Left lung (tissue), 10 donors: ENCODE measurements around the gene AKAP13. TPM values are rescaled to one million over a fixed set of nuclear protein-coding genes. Genes with fewer than 3 reads are reported as not detected.

Experiments used
- ATAC-seq: fragments of 200-7000 bp; cut with Tn5 transposase; one replicate; pipeline ENCODE4 v1.9.1; 2020; ENCODE audit warnings: moderate library complexity
- DNase-seq, 4 donors: peaks; one replicate each; pipeline ENCODE4 v3.0.0-alpha.2; 2013 to 2020
- H3K27ac ChIP-seq, 2 donors: fragments of 200-600 bp; sonication (generic) in 1 of 2; one replicate each; pipeline versions ENCODE4 v1.5.0 to v1.8.0; 2020 to 2021
- H3K27me3 ChIP-seq, 2 donors: fragments of 200-600 bp; sonication (generic) in 1 of 2; one replicate each; pipeline versions ENCODE4 v1.5.0 to v1.8.0; 2020 to 2021
- H3K36me3 ChIP-seq, 2 donors: fragments of 200-600 bp; sonication (generic) in 1 of 2; one replicate each; pipeline versions ENCODE4 v1.5.0 to v1.8.0; 2020 to 2021
- H3K4me1 ChIP-seq, 2 donors: fragments of 200-600 bp; one replicate each; pipeline ENCODE4 v1.8.0; 2021
- H3K4me3 ChIP-seq, 2 donors: fragments of 200-600 bp; sonication (generic) in 1 of 2; one replicate each; pipeline versions ENCODE4 v1.5.0 to v1.8.0; 2020 to 2021; ENCODE audit warnings: mild to moderate bottlenecking in 1 of 2
- H3K9me3 ChIP-seq, 2 donors: fragments of 200-600 bp; sonication (generic) in 1 of 2; one replicate each; pipeline versions ENCODE4 v1.5.0 to v1.8.0; 2020 to 2021
- CTCF ChIP-seq, 2 donors: fragments of 200-600 bp; sonication (generic) in 1 of 2; IDR thresholded peaks; one replicate each; pipeline versions ENCODE4 v1.5.0 to v1.8.0; 2021; ENCODE audit warnings: antibody characterized with exemption in 2 of 2
- intact Hi-C, 2 donors: fragments of 100-400 bp; cut with DNase I; formaldehyde crosslinking; loops; one replicate each; pipeline versions ENCODE4 v1.11.2 to v1.14.2; 2022
- polyA plus RNA-seq, 6 donors: library from polyadenylated mRNA; unstranded; fragments of 120-200 nt; gene quantifications; one replicate each; pipeline ENCODE4 v1.2.1, GENCODE V29; 2013; ENCODE audit not compliant: insufficient read length in 6 of 6
- total RNA-seq, 2 donors: library from RNA; stranded (reverse); fragmentation: NEBNext Ultra II Directional; extraction: Animal tissue kit (Norgen Biotek cat#: 25700); gene quantifications; one replicate each; pipeline ENCODE4 v1.2.1, GENCODE V29; 2021
- donor health status: DM: no; HTN: yes; CAD: no.
- donor health status: DM: no; HTN: no; CAD: no.

Gene AKAP13
- total and polyA plus RNA-seq, 8 donors, result 93.6 to 346 (median 102) TPM

DNA sequence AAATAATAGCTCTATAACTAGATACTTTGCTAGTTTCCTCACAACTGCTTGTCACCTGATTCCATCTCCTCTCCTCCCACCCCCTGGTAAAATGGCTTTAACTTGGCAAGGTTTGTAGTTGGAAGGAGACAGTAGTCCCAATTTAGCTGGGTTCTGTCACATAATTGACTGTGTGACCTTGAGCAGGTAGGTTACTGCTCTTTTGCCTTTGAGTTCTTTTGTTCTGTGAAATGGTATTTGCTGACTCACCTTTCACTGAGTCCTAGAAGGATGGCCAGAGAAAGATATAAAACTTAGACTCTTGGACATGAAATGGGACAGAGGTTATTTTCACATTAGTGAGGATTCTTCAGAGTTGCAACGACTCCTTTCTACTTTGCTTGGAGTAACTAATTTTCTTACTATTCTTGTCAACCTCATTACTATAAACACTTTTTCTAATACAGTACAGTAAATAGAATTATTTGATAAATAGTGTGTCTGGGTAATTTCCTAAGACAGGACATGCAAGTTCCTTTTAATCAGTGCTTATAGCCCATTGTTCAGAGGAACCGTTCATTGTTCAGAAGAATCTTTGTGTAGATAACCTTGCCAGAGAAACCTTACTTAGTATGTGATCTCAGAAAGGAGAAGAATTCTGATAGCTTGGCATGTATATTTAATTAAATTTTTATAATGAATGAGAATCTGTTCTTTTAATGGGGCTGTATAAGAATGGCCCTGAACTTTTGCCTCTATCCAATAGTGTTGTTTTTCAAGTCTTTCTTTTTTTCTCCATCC, 14.3 kb downstream of the AKAP13 start:
- Histone ChIP-seq H3K36me3 (no peaks in the 10 kb centered on the region), H3K9me3 (no peaks in the 10 kb centered on the region), H3K27ac (peak overlapping the region; percentile 6 to 51), H3K4me1 (peaks cover 12 to 28% of the 10 kb centered on the region in 2 donors), H3K4me3 (no peak overlapping the region), H3K27me3 (no peaks in the 10 kb centered on the region)
- TF ChIP-seq CTCF (IDR thresholded peaks at IDR 0.05), result no peak
- intact Hi-C loops, result no loop called here
- DNase-seq (no peak), ATAC-seq (peak; percentile 67)

GRCh38 chr15:85396554-85396953, 16.2 kb downstream of the AKAP13 start:
- Histone ChIP-seq H3K4me3 (no peak overlapping the region), H3K27ac (no peak overlapping the region), H3K36me3 (no peaks in the 10 kb centered on the region), H3K4me1 (peaks cover 13 to 32% of the 10 kb centered on the region in 2 donors), H3K9me3 (no peaks in the 10 kb centered on the region), H3K27me3 (no peaks in the 10 kb centered on the region)
- DNase-seq (no peak), ATAC-seq (no peak)
- intact Hi-C loops, result no loop called here
- no peak for TF ChIP-seq CTCF (IDR thresholded peaks at IDR 0.05)

GRCh38 chr15:85397151-85397550, 16.7 kb downstream of the AKAP13 start:
- Histone ChIP-seq H3K4me3 (no peak overlapping the region), H3K9me3 (no peaks in the 10 kb centered on the region), H3K4me1 (peaks cover 19 to 38% of the 10 kb centered on the region in 2 donors), H3K27ac (no peak overlapping the region), H3K36me3 (no peaks in the 10 kb centered on the region), H3K27me3 (no peaks in the 10 kb centered on the region)
- no peak for ATAC-seq
- DNase-seq, result no peak
- TF ChIP-seq CTCF (IDR thresholded peaks at IDR 0.05), result no peak
- intact Hi-C loops, result no loop called here

GRCh38 chr15:85397926-85398325, 17.5 kb downstream of the AKAP13 start:
- Histone ChIP-seq H3K27me3 (no peaks in the 10 kb centered on the region), H3K9me3 (no peaks in the 10 kb centered on the region), H3K27ac (peak overlapping the region in 1 of 2 donors; percentile 14), H3K36me3 (no peaks in the 10 kb centered on the region), H3K4me1 (peaks cover 23 to 46% of the 10 kb centered on the region in 2 donors), H3K4me3 (no peak overlapping the region)
- DNase-seq, result no peak
- TF ChIP-seq CTCF (IDR thresholded peaks at IDR 0.05), result no peak
- ATAC-seq, result no peak
- intact Hi-C loops, result no loop called here

- Histone ChIP-seq H3K9me3 (no peaks in the 10 kb centered on the region), H3K27ac (peak overlapping the region in 1 of 2 donors; percentile 14), H3K4me3 (no peak overlapping the region), H3K36me3 (no peaks in the 10 kb centered on the region), H3K4me1 (peaks cover 28 to 54% of the 10 kb centered on the region in 2 donors), H3K27me3 (no peaks in the 10 kb centered on the region)
- intact Hi-C loops, result no loop called here
- no peak for DNase-seq
- no peak for ATAC-seq
- TF ChIP-seq CTCF (IDR thresholded peaks at IDR 0.05), result no peak
These were observed 18.4 kb downstream of the AKAP13 start for GRCh38 chr15:85398822-85399221.
